GM19023 (cell line): Measurements from ENCODE around the gene E2F6.

Source experiments
- ATAC-seq: cut with Tn5 transposase; IDR thresholded peaks from one replicate; pipeline ENCODE4 v1.9.1; 2021; ENCODE audit warnings: mild to moderate bottlenecking, moderate library complexity; ENCODE audit not compliant: unreplicated experiment

Gene E2F6

GRCh38 chr2:11396467-11397445, 69.2 kb downstream of the E2F6 start:
- ATAC-seq: no peak

DNA sequence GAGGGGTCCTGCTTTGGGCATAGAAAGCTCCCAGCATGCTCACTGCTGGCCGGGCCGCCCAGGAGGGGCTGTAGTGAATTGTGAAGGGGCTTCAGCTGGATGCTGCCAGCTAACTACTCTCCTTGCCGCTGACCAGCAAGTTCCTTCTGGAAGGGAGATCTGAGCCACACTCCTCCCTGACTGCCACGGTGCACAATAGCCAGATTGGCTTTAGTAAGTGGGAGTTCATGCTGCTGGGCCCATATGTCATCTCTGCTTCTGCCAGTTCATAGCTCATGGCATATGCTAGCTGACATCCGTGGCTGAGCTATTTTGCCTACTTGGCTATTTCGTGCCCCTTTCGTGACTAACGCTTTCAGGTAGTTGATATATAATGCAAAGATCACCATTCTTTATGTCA, 69.9 kb downstream of the E2F6 start:
- no peak for ATAC-seq

DNA sequence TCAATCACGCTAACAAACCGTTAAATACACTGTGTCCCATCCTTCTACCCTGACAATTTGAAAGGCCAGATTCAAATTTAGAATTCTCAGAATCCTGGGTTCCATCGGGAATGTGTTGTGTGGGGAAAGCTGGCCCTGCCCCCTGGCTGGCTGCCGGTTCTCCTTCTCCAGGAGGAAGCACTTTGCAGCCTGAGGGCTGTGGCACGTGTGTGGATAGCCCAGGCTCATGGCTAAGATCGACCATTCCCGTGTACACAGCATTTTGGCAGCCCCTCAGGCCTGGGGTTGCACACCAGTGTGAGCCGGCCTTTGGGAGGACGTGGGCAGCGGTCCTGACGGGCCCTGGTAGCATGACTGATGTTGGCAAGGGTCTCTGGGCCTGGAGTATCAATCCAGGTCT, 70.6 kb downstream of the E2F6 start:
- ATAC-seq: no peak
